ENCODE measurements around the gene PDK1.
A peak's percentile ranks its signal among the peaks of the same experiment; 100 is the strongest.

Gene PDK1

DNA sequence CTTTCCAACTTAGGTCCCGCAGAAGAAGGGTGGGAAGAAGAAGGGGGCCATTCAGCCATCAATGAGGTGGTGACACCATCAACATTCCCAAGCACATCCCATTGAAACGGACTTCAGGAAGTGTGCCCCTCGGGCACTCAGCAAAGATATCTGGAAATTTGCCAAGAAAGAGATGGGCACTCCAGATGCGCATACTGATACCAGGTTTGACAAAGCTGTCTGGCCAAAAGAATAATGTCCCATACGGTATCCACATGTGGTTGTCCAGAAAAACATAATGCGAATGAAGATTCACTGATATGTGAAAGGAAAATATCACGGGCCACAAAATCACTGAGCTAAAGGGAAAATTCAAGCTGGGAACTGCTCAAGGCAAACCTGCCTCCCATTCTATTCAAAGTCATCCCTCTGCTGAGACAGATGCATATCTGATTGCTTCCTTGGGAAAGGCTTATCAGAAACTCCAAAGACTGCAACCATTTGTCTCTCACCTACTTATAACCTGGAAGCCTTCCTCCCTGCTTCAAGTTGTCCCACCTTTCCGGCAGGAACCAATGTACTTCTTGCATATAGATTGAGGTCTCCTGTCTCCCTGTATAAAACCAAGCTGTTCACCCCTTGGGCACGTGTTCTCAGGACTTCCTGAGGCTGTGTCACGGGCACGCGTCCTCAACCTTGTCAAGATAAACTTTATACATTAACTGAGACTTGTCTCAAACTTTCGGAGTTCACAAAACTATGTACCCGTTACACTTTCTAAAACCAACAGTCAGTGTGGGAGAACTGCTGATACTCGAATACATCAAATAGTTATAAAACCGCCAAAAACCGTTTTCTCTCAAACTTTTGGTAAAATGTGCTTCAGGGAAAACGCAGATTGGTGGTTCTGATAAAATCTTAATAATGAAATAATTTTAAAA, 1.3 kb upstream of the PDK1 start:
- peak overlapping the region; percentile 91 for H3K27ac ChIP-seq
- TF ChIP-seq, protein P1, sequence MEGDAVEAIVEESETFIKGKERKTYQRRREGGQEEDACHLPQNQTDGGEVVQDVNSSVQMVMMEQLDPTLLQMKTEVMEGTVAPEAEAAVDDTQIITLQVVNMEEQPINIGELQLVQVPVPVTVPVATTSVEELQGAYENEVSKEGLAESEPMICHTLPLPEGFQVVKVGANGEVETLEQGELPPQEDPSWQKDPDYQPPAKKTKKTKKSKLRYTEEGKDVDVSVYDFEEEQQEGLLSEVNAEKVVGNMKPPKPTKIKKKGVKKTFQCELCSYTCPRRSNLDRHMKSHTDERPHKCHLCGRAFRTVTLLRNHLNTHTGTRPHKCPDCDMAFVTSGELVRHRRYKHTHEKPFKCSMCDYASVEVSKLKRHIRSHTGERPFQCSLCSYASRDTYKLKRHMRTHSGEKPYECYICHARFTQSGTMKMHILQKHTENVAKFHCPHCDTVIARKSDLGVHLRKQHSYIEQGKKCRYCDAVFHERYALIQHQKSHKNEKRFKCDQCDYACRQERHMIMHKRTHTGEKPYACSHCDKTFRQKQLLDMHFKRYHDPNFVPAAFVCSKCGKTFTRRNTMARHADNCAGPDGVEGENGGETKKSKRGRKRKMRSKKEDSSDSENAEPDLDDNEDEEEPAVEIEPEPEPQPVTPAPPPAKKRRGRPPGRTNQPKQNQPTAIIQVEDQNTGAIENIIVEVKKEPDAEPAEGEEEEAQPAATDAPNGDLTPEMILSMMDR (conservative IDR thresholded peaks at IDR 0.05): no peak

- TF ChIP-seq, protein P1 (conservative IDR thresholded peaks at IDR 0.05): no peak
- H3K27ac ChIP-seq: peak overlapping the region; percentile 91
These were observed 693 bp upstream of the PDK1 start for GRCh38 chr2:172555272-172555521.

- TF ChIP-seq, protein P1 (conservative IDR thresholded peaks at IDR 0.05): no peak
- peak overlapping the region; percentile 91 for H3K27ac ChIP-seq
These were observed 569 bp downstream of the PDK1 start for GRCh38 chr2:172556284-172557033.

DNA sequence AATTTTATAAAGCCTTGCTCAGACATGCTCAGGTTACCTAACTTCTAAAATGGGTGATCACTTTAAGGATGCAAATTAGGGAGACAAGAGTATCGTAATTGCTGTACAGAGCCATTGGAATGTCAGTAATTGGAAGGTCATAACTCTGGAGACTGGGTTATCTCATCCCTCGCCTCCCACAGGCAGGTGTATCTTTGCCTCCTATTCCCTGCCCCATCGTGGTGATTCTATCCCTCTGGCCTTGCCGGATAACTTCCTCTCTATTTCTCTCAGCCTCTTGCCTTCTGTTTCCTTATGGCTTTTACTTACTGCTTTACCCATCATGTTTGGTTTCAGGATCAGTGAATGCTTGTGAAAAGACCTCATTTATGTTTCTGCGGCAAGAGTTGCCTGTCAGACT, 2.5 kb downstream of the PDK1 start:
- H3K27ac ChIP-seq: no peak overlapping the region
- TF ChIP-seq, protein P1 (conservative IDR thresholded peaks at IDR 0.05): no peak

- TF ChIP-seq, protein P1 (conservative IDR thresholded peaks at IDR 0.05): no peak
- H3K27ac ChIP-seq: no peak overlapping the region
These were observed 4.8 kb downstream of the PDK1 start for GRCh38 chr2:172560721-172561120.

- TF ChIP-seq, protein P1 (conservative IDR thresholded peaks at IDR 0.05): no peak
- no peak overlapping the region for H3K27ac ChIP-seq
These were observed 5.4 kb downstream of the PDK1 start for GRCh38 chr2:172561270-172561669.

DNA sequence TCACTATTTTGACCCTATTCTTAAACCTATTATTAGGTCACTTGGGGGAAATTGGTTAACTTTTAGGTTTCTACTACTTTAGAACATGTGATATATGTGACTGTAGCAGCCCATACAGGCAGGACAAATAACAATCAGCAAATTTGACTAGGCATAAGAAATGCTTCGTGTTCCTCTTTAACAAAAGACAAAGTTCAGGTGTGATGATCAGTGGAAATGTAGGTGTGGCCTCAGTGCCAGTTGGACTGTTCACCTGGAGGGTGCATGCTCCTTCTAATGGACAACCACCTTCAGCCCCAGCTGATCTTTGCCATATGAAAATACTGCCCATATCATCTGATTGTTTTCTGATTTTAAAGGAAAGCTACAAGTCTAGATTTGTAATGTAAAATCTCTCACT, 6.4 kb downstream of the PDK1 start:
- TF ChIP-seq, protein P1 (conservative IDR thresholded peaks at IDR 0.05): no peak
- H3K27ac ChIP-seq: no peak overlapping the region

Data from VCaP (cell line).